ENCODE data around the gene AP5B1. TPM values are rescaled to one million over a fixed set of nuclear protein-coding genes. Genes with fewer than 3 reads are reported as not detected.

Gene AP5B1
- total RNA-seq, 1 donor from 2014 or later, result 3.6 TPM

DNA sequence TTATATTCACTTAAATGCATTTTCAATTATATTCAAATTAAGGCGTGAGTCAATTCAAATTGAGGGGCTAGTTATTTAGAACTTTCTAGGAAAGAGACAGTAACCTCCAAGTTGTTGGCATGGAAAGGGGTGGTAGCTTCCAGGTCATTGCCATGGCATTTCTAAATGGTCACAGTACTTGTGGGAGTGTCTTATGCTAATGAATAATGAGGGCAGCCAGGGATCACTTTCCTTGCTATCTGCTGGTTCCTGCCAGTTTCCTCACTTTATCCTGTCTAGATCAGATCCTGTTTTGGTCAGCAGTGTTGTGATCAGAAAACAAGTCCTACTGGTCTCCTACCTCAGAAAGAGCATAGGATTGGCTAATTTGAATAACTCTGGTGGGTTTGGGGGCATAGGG, 38.4 kb downstream of the AP5B1 start:
- Histone ChIP-seq H3F3A (ENCODE audit: low read depth) (no peaks in the 10 kb centered on the region), H3K4me2 (no peak overlapping the region), H3K4me3 (no peak overlapping the region), H3K9ac (no peak overlapping the region), H3K27me3 (peaks cover 14% of the 10 kb centered on the region), H3K4me1 (no peaks in the 10 kb centered on the region), H4K20me1 (ENCODE audit: low read depth) (no peaks in the 10 kb centered on the region), H3K79me2 (ENCODE audit: low read depth) (no peaks in the 10 kb centered on the region), H3K9me3 (ENCODE audit: low read depth) (peaks cover under 1% of the 10 kb centered on the region), H3K36me3 (no peaks in the 10 kb centered on the region), H2AFZ (replicated peaks) (no peak overlapping the region), H3K27ac (no peak overlapping the region)
- Mint-ChIP-seq H3K4me3 (no peak overlapping the region), H3K36me3 (no peaks in the 10 kb centered on the region), H3K9me3 (peaks cover 14% of the 10 kb centered on the region), H3K4me1 (no peaks in the 10 kb centered on the region), H3K27ac (no peak overlapping the region), H3K27me3 (ENCODE audit: insufficient read depth, low read depth) (peaks cover 6% of the 10 kb centered on the region)
- TF ChIP-seq EZH2 (IDR thresholded peaks at IDR 0.05), result no peak
- TF ChIP-seq, protein P1, sequence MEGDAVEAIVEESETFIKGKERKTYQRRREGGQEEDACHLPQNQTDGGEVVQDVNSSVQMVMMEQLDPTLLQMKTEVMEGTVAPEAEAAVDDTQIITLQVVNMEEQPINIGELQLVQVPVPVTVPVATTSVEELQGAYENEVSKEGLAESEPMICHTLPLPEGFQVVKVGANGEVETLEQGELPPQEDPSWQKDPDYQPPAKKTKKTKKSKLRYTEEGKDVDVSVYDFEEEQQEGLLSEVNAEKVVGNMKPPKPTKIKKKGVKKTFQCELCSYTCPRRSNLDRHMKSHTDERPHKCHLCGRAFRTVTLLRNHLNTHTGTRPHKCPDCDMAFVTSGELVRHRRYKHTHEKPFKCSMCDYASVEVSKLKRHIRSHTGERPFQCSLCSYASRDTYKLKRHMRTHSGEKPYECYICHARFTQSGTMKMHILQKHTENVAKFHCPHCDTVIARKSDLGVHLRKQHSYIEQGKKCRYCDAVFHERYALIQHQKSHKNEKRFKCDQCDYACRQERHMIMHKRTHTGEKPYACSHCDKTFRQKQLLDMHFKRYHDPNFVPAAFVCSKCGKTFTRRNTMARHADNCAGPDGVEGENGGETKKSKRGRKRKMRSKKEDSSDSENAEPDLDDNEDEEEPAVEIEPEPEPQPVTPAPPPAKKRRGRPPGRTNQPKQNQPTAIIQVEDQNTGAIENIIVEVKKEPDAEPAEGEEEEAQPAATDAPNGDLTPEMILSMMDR (IDR thresholded peaks at IDR 0.05), result no peak
- no peak for TF ChIP-seq EZH2phosphoT487 (IDR thresholded peaks at IDR 0.05)
- no peak for DNase-seq (ENCODE audit: low spot score)

DNA sequence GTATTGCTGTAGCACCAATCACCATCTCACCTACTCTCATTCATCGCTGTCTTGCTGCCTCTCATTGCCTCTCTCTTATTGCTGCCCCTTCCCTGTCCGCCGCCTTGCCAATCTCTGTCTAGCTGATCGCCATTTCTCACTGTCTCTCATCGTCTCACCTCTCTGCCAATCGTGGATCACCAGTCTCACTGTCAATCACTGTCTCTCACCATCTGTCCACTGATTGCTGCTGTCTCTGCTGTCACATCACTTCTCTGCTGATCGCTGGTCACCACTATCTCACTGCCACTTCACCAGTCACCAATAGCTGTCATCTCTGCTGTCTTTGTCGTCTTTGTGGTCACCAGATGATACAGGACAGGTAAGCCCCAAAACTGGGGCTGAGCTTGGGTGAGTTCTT, 39.6 kb downstream of the AP5B1 start:
- peaks cover 9% of the 10 kb centered on the region for H3K27me3 Mint-ChIP-seq (ENCODE audit: insufficient read depth, low read depth)
- H3K4me2 ChIP-seq, result no peak overlapping the region

DNA sequence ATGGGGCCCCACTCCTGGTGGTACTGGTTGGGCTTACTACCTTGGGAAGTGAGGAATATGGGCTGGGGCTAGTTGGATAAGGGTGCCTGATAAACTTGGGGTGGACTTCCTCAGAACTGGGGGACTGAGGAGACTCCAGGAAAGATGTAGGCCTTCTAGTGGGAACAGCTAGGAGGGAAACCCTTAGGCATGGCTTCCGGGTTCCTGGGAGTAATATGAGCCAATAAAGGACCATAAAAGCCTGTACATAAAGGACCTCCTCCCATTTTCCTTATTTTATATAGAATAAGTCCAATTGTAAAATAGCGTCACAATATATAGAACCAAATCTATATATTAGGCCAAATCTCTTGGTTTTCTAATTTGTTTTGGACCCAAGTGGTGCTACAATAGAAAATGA, 41.8 kb downstream of the AP5B1 start:
- Histone ChIP-seq H3K79me2 (ENCODE audit: low read depth) (no peaks in the 10 kb centered on the region), H3K36me3 (no peaks in the 10 kb centered on the region), H2AFZ (replicated peaks) (no peak overlapping the region), H4K20me1 (ENCODE audit: low read depth) (no peaks in the 10 kb centered on the region), H3K9ac (no peak overlapping the region), H3K27me3 (no peaks in the 10 kb centered on the region), H3K27ac (no peak overlapping the region), H3K4me3 (no peak overlapping the region), H3K9me3 (ENCODE audit: low read depth) (peaks cover 9% of the 10 kb centered on the region), H3K4me2 (no peak overlapping the region), H3K4me1 (no peaks in the 10 kb centered on the region), H3F3A (ENCODE audit: low read depth) (no peaks in the 10 kb centered on the region)
- TF ChIP-seq EZH2 (IDR thresholded peaks at IDR 0.05), result no peak
- TF ChIP-seq, protein P1 (IDR thresholded peaks at IDR 0.05), result no peak
- no peak for TF ChIP-seq EZH2phosphoT487 (IDR thresholded peaks at IDR 0.05)
- H3K36me3 Mint-ChIP-seq, result no peaks in the 10 kb centered on the region
- H3K4me1 Mint-ChIP-seq, result no peaks in the 10 kb centered on the region
- peaks cover 19% of the 10 kb centered on the region for H3K9me3 Mint-ChIP-seq
- no peak overlapping the region for H3K4me3 Mint-ChIP-seq
- H3K27me3 Mint-ChIP-seq (ENCODE audit: insufficient read depth, low read depth), result peaks cover 9% of the 10 kb centered on the region
- DNase-seq (ENCODE audit: low spot score), result no peak
- no peak overlapping the region for H3K27ac Mint-ChIP-seq

More for the DNA sequence above, 39.6 kb downstream of the AP5B1 start:
- H3K9ac ChIP-seq, result no peak overlapping the region
- H3K36me3 ChIP-seq, result no peaks in the 10 kb centered on the region
- no peaks in the 10 kb centered on the region for H3K4me1 ChIP-seq
- no peak for DNase-seq (ENCODE audit: low spot score)
- TF ChIP-seq EZH2 (IDR thresholded peaks at IDR 0.05) (no peak), EZH2phosphoT487 (IDR thresholded peaks at IDR 0.05) (no peak)
- TF ChIP-seq, protein P1 (IDR thresholded peaks at IDR 0.05), result no peak
- H4K20me1 ChIP-seq (ENCODE audit: low read depth), result no peaks in the 10 kb centered on the region
- Mint-ChIP-seq H3K4me3 (no peak overlapping the region), H3K4me1 (no peaks in the 10 kb centered on the region), H3K27ac (no peak overlapping the region), H3K9me3 (peaks cover 18% of the 10 kb centered on the region), H3K36me3 (no peaks in the 10 kb centered on the region)
- H3K9me3 ChIP-seq (ENCODE audit: low read depth), result peaks cover 9% of the 10 kb centered on the region
- H2AFZ ChIP-seq (replicated peaks), result no peak overlapping the region
- no peak overlapping the region for H3K27ac ChIP-seq
- H3K79me2 ChIP-seq (ENCODE audit: low read depth), result no peaks in the 10 kb centered on the region
- H3K4me3 ChIP-seq, result no peak overlapping the region
- no peaks in the 10 kb centered on the region for H3F3A ChIP-seq (ENCODE audit: low read depth)
- H3K27me3 ChIP-seq, result peaks cover 4% of the 10 kb centered on the region
